HG03196 (cell line): Measurements from ENCODE around the gene FHIT.

ENCODE experiments used
- ATAC-seq: cut with Tn5 transposase; IDR thresholded peaks from one replicate; pipeline ENCODE4 v1.9.1; 2021; ENCODE audit not compliant: unreplicated experiment

Gene FHIT

DNA sequence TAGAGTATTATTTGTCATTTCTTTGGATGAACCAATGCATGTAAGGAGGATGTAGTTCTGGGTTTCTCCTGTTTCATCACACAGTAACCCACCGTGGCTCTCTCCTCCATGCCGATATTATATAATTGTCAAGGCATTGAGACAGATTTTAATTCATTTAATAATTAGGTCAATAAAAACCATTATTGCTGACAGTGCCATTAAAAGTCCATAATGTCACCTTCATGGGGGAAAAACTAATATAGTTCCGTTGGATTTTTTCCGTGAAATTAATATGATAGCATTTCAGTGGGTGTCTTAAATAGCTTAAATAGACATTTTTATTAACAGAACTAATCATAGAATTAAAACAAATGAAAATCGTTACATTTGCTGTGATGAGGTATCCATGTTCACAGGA is 1453.7 kb downstream of the FHIT start:
- ATAC-seq: no peak

- no peak for ATAC-seq
Measured at GRCh38 chr3:59796456-59796855, 1454.8 kb downstream of the FHIT start.

DNA sequence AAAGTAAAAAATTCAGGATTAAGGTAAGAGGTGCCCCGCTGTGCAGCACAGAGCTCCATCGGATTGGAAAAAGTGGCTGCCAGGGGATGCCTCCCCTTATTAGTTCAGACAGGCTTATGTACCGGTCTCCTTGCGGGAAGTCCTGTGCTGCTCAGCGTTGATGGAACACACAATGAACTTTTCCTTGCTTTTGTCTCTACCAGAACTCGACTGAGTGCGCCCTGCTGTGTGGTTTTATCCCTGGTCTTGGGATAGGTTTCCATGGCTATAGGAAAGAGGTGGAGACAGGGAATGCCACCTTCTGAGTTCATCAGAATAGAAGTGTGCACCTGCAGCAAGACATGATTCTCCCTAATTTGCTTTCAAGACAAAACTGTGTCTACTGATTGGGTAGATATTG is 1455.5 kb downstream of the FHIT start:
- ATAC-seq: no peak

DNA sequence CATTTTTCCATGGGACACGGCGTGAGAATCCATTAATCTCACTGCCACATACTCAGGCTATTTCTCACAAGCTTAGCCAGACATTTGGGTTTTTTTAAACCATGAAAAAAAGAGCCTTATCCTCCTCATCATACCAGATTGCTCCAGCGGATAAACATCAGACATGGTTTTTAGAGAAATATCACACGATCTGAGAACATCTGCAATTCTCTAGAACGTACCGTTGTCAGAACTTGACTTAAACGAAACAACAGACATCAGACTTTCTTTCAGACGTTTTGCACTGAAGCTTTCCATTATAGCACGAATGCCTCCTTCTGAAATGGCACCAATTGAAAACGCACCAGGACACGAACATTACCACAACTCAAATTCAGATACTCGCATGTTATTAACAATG is 1457.3 kb downstream of the FHIT start:
- no peak for ATAC-seq

- no peak for ATAC-seq
Measured at GRCh38 chr3:59791774-59792308, 1459.4 kb downstream of the FHIT start.

DNA sequence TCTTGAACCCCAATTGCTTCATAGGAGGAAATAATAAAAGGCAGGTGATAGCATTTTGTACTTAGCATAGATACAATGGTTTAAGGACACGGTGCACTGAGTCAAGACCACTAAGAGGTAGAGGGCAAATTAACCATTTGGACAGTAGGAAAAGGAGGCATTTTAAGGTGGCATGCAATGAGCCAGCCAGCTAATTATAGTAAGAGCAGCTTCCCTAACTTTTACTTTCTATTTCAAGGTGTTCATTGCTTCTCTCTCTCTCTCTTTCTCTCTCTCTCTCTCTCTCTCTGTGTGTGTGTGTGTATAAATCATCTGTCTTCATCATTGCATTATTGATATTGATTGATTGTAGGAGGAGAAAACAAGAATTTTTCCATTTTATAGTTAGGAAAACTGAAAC is 1461.0 kb downstream of the FHIT start:
- ATAC-seq: no peak

DNA sequence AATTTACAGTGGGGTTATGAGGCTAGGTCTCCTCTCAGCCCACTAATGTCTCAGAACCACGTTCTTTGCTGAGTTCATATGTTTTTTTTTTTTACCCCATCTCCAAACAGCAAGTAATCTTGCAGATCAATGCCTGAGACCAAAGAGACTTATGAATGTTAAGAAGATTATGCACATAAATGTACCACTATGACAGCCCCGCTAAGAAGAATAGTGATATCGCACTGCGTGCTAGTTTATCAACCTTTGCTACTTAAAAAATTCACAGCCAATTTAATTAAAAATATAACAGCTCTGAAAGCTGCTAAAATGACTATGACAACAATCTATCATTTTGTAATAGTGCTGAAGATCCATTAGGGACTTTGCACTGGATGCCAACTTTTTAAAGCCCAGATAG is 1462.5 kb downstream of the FHIT start:
- no peak for ATAC-seq

GRCh38 chr3:59788133-59788532 is 1463.1 kb downstream of the FHIT start:
- no peak for ATAC-seq

GRCh38 chr3:59786374-59786773 is 1464.9 kb downstream of the FHIT start:
- no peak for ATAC-seq

DNA sequence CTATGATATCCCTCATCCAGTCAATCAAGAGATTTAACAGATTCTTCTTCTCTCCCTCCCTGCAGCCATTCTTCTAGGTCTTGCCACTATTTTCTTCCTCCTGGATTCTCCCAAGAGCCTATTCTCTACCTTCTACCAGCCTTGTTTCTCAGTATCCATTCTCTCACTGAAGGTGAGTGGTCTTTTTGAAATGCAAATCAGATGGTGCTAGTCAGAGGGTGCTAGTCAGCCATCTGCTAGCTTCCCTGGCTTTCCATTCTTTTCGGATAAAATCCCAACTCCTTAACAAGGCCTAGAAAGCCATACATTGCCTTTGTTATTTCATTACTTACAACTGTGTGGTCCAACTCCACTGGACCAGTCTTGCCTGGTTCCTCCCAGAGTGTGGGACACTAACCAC is 1467.1 kb downstream of the FHIT start:
- no peak for ATAC-seq

GRCh38 chr3:59783468-59783988 is 1467.7 kb downstream of the FHIT start:
- no peak for ATAC-seq

GRCh38 chr3:59782664-59783063 is 1468.6 kb downstream of the FHIT start:
- no peak for ATAC-seq

- ATAC-seq: no peak
Measured at GRCh38 chr3:59780209-59780608, 1471.0 kb downstream of the FHIT start.

GRCh38 chr3:59779260-59779659 is 1472.0 kb downstream of the FHIT start:
- no peak for ATAC-seq

DNA sequence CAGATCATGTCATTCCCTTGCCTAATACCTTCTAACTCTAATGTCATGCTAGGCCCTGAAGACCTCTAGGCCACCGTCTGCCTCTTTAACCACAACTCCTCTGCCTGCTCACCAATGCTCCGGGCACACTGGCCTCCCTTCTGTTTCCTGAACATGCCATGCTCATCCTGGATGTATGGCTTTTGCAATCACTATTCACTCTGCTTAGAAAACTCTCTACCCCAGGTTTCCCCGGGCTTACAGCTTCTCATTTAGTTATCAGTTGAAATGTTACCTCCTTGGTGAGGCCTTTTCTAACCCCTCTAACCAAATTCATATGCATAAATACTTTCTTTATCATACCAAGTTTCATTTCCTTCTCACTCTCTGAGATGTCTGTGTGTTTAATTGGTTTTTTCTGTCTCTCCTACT is 1473.6 kb downstream of the FHIT start:
- ATAC-seq: no peak

DNA sequence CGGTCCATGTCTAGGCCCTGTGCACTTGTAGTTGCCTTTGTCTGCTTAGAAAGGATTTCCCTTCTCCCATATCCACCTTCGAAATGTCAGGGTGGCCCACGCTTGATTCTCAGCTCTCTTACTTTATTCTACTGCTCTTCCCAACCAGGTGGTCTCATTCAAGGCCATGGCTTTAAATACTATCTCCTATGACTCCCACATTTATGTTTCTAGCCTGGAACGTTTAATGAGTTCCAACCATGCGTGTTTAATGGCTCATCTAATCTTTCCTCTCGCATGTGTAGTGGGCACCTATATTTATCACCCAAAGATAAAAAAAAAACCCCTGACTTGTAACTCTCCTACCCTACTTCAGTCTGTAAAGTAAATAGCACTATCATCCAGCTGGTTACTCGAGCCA is 1474.2 kb downstream of the FHIT start:
- ATAC-seq: no peak

DNA sequence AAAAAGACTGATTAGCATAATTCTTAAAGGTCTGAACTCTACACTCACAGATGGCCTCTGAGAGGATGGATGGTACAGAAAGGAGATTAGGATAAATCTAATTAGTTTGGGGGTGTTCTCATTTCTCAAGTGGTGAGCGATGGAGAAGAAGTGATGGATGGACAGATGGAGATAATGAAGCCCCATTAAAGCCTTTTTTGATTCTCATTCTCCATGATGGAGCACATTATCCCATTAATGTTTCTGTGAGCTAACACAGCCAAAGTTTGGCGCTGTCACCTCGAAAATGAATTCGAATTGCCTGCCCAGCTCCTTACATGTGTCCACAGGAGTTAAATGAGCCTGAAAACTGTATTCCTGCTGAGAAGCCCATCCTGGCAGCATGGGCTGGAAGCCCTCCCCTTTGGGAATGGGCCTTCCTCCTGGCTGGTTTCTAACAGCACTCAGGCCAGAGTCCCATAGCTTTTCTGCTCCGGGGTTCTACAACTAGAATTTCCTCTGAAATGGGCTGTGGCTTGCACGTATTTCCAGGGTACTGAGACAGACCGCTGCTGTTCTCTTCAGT is 1475.4 kb downstream of the FHIT start:
- no peak for ATAC-seq

GRCh38 chr3:59775106-59775505 is 1476.1 kb downstream of the FHIT start:
- no peak for ATAC-seq

DNA sequence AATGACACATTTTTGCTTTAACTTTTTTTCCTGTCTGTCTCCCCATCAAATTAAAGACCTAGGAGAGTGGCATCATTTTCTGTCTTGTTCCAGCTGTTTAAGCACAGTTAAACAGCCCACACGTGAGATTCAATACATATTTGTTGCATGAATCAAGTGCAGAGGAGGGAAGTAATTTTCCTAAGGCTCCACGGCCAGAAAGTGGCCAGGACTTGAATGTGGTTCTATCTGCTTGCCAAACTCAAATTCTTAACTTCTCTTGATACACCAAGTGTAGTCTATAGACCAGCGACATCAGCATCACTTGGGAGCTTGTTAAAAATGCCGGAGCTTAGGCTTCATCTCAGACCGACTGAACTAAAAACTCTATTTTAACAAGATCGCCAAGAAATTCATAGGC is 1476.6 kb downstream of the FHIT start:
- ATAC-seq: no peak

- no peak for ATAC-seq
Measured at GRCh38 chr3:59774000-59774399, 1477.3 kb downstream of the FHIT start.

DNA sequence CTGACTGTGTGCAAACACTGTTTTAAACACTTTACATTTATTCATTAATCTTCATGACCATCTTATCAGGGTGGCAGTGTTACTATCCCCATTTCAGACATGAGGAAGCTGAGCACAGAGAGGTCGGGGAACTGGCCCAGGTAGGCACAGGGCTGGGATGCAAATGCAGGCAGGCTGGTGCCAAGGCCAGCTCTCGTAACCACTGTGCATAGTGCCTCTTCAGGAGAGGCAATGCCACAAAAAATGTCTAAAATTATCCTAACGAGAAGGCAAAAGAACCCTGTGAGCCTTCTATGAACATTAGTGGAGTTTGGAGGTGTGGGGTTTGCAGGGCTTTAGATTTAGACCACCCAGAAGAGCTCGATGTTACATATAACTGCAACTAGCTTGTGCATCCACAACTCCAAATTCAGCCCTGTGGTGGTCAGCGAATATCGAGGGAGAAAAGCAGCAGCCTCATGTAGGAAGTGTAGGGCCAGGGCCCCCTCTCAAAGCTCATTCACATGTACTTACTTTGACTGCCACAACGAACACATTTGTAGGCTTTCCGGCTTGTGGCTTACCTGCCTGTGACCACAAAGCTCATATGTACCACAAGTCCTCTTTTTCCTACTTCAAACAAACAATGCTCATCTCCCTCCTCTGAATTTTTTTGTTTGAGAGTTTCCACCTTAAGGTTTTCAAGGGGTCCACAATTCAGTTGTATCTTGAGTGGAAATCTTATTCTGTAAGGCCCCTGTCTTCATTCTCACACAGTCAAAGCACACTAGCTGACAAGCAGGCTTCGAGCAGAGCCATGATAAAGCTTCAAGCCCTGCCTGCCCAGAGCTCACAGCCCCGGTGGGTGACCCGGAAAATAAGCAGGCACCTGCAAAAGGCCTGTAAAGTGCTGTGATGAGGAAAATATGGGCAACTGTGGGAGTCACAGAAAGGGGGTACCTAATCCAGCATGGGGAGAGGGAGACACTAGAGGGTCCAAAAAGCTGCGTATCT is 1478.5 kb downstream of the FHIT start:
- ATAC-seq: no peak

DNA sequence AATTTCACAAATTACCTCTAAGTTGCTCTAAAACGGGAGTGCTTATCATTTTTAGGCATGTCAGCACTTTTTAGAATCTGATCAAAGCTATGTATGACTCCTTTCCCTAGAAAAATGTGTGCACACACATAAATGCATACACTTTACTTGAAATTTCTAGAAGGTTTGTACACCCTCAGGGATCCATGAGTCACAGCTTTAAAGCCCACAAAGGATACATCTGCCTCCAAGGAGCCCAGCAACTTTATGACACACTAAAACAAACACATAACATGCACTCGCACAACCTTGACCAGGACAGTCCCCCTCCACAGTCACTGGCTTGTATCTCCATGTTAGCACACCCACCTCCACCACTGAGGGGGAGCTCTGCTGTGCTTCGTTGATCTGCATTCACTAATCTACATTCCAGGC is 1479.5 kb downstream of the FHIT start:
- ATAC-seq: no peak
